GM12801 (cell line): ENCODE measurements around the gene SPC24.

Experiments used
- CTCF ChIP-seq: IDR thresholded peaks from one replicate; pipeline ENCODE4 v1.5.1; 2011; ENCODE audit warnings: control low read depth; ENCODE audit not compliant: insufficient read length; ENCODE audit errors: extremely low read depth

SPC24 gene

GRCh38 chr19:11136400-11137101 lies 19.0 kb downstream of the SPC24 start:
- TF ChIP-seq CTCF: no peak

GRCh38 chr19:11131471-11131870 lies 24.1 kb downstream of the SPC24 start:
- TF ChIP-seq CTCF: no peak

GRCh38 chr19:11130824-11131455 lies 24.6 kb downstream of the SPC24 start:
- TF ChIP-seq CTCF: no peak

- TF ChIP-seq CTCF: no peak
Observed at GRCh38 chr19:11127905-11128304, 27.7 kb downstream of the SPC24 start.

GRCh38 chr19:11125994-11126685 lies 29.4 kb downstream of the SPC24 start:
- TF ChIP-seq CTCF: no peak

- TF ChIP-seq CTCF: no peak
Observed at GRCh38 chr19:11123114-11123513, 32.5 kb downstream of the SPC24 start.

- TF ChIP-seq CTCF: no peak
Observed at GRCh38 chr19:11116507-11116906, 39.1 kb downstream of the SPC24 start.
